COLO829 (cell line): ENCODE measurements around the gene TMED8.
"Not testable (repeated sequence)": the region's sequence is repeated elsewhere in the genome, so short reads cannot be mapped to it uniquely, and the experiment has no call there.

ENCODE experiments used
- DNase-seq: peaks from one replicate; pipeline ENCODE4 v3.0.0; 2012; ENCODE audit warnings: low spot score

The TMED8 gene

DNA sequence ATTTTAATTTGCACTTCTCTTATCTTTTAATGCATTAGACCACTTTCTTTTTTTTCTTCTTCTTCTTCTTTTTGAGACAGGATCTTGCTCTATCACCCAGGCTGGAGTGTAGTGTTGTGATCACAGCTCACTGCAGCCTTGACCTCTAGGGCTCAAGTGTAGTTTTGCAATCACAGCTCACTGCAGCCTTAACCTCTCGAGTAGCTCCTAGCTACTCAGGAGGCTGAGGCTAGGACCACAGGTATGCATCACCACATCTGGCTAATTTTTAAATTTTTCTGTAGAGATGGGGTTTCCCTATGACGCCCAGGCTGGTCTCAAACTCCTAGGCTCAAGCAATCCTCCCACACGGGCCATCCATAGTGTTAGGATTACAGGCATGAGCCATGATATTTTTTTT, 12.7 kb downstream of the TMED8 start:
- no peak for DNase-seq

- DNase-seq = no peak
Observed at GRCh38 chr14:77359626-77360025, 17.3 kb downstream of the TMED8 start.

- DNase-seq = no peak
Observed at GRCh38 chr14:77356899-77357298, 20.0 kb downstream of the TMED8 start.

DNA sequence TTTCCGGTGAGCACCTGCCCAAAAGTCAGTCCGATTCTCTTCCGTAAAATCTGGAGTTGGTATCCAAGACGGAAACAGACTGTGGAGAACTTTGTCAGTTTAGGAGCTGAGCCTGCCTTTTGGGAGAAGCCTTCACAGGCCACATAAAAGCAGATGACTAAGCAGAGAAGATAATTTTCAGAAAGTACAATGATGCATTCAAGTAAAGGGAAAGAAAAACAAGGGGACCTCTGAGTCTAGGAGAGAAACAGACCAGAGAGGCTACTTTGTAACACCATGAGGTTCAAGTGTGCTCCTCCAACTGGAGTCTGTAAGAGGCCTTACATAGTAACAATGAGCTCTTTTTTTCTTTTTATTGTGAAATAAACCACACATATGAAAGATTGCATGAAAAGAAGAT, 21.1 kb downstream of the TMED8 start:
- peak; percentile 80 for DNase-seq

- DNase-seq = peak; percentile 75
Observed at GRCh38 chr14:77353469-77354141, 23.3 kb downstream of the TMED8 start.

GRCh38 chr14:77347751-77348150, 29.1 kb downstream of the TMED8 start:
- DNase-seq = no peak

DNA sequence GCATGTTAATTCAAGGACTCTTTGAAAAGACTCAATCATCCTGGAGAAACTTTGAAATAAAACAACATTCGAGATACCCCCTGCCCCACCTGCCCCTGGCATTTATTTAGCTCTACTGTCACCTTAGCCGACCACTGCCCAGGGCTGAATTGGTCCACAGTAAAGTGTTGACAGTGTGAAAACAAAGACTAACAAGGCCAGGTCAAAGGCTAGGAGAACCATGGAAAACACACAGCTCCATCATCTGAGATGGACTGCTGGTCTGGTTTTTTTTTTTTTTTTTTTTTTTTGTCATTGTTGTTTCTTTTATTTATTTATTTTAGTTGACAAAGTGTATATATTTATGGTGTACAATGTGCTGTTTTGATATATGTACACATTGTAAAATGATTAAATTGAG, 30.4 kb downstream of the TMED8 start:
- no peak for DNase-seq

DNA sequence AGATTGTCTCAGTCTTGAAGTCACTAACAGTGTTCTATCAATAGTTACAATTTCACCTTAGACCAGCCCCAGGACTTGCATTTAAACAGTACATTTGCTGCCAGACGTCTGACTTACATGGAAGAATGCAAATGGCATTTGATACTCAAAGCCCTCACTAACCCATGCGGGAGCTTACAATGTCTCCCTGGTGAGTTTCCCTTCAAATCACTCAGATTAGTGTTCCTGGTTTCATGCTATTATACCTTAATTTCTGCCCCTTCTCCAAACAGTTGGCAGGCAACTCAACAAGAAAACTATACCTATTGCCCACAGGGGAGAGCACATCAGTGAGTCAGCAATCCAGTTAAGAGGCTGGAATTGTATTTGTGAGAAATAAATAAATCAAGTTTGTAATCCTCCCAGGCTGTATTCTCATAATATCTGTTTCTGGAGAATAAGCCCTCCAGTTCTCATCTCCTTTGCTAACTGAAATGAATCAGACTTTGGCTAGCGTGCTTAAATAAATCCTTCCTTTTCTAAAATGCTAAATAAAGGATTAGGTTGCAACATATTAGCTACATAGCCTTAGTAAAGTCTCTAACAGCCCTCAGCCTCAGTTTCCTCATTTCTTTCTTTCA, 32.4 kb downstream of the TMED8 start:
- DNase-seq = no peak

DNA sequence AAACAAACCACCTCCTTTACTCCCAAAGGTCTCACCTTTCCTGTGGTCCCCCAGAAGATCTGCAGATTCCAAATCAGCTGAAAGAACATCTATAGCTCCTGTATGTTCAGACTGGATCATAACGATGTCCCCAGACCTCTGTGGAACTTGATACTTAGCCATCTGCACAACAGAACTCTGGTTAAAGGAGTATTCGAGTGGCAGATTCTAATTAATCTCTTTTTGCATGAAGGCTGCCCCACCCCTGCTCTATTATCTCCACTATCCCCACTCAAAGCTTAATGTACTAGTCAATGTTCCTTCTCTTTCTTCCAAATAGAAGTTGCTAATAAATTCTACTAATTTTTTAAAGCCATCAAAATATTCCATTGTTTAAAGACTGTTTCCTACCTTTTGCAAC, 33.2 kb downstream of the TMED8 start:
- DNase-seq = no peak

- DNase-seq = no peak
Observed at GRCh38 chr14:77342726-77343397, 34.0 kb downstream of the TMED8 start.

GRCh38 chr14:77340389-77340788, 36.5 kb downstream of the TMED8 start:
- DNase-seq = no peak

DNA sequence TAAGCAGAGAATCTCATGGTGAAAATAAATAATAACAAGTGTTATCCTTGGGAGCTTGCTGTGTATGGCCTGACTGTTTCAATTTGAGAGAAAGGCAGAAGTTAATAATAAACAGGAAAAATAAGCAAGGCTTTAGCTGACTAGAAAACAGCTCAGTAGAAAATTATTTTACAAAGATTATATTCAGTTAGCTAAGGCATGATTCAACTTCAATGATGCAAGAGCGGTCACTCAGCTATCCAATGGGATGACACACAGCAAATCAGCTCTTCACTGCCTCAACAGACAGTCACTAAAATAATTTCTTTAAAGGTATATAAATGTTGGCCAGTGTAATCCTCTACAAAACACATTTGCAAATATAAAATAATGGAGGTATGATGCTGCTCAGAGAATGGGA, 37.5 kb downstream of the TMED8 start:
- DNase-seq = no peak

GRCh38 chr14:77338302-77338701, 38.6 kb downstream of the TMED8 start:
- no peak for DNase-seq

- no peak for DNase-seq
Observed at GRCh38 chr14:77337880-77338279, 39.0 kb downstream of the TMED8 start.

DNA sequence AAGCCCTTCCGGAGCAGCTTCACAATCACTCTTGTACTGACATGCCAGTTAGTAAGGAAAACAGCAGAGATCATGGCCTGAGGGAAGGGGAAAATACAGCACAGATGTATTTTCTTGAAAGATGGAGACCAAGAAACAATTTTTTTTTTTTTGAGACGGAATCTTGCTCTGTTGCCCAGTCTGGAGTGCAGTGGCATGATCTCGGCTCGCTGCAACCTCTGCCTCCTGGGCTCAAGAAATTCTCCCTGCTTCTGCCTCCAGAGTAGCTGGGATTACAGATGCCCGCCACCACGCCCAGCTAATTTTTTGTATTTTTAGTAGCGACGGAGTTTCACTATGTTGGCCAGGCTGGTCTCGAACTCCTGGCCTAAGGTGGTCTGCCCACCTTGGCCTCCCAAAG, 39.6 kb downstream of the TMED8 start:
- DNase-seq = not testable (repeated sequence)

DNA sequence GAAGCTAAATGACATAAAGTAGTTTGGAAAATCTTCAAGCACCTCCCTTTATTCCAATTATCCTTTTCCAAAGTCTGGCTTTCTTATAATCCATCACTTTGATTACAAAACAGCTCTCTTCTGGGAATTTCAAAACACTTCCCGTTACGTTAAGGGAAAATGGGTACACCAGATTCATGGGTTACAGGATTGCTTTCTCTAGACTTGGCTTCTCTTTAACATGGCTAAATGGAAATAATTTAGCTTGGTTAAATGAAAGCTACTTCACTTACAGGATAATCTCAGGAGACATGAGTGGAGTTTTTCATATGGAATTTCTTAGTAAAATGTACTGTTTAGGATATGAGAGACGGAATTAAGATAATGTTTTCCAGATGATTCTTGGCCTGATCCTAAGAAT, 41.3 kb downstream of the TMED8 start:
- DNase-seq = no peak

DNA sequence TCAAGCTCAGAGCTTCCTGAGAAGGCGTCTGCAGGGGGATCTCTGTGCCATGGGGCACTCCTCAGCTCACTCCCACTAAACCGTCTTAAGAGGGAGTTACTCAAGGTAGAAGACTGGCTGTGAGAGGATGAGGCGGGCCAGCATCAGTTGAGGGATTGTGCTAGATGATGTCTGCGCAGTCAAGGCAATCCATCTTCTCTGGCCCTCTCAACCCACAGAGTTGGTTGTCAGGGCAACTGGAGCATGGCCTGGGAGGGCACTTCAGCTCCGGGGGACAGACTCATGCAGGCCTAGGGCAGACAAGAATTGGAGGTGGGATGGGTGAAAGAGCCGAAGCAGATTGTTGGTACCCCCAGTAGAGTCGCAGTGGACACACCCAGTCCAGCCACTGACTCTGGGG, 47.0 kb downstream of the TMED8 start:
- no peak for DNase-seq

DNA sequence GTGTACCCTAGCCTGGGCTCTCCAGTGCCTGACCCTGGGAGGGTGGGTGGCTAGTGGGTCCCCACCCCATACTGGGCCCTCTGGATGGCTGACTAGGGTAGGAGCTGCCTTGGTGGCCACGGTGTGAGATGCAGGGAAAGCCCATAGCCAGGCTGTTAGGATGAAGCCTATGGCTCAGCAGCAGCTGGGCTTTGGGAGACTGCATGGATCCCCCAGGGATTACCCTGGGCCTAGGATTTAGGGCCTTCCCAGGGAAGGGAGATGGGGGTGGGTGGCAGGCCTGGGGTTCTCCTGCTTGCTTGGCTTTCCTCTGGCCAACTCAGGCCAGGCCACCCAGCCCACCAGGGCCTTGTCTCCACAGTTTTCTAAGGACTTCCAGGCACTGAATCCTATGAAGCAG, 49.8 kb downstream of the TMED8 start:
- DNase-seq = no peak

- DNase-seq = no peak
Observed at GRCh38 chr14:77325746-77326094, 51.2 kb downstream of the TMED8 start.

- no peak for DNase-seq
Observed at GRCh38 chr14:77324816-77325745, 51.8 kb downstream of the TMED8 start.

DNA sequence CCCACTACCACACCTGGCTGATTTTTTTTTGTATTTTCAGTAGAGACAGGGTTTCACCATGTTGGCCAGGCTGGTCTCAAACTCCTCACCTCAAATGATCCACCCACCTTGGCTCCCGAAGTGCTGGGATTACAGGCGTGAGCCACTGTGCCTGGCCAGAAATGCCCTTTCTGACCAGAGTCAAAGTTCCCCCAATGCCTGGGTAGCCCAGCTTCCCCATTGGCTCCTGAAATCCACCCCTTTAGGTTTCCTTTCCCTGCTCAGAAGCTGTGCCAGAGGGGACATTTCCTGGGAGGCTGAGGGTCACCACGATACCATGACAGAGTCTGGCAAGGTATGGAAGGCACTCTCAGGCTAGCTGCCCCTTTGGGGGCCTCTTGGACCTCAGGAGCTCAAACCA, 52.6 kb downstream of the TMED8 start:
- DNase-seq = no peak

GRCh38 chr14:77323571-77323970, 53.3 kb downstream of the TMED8 start:
- DNase-seq = no peak

DNA sequence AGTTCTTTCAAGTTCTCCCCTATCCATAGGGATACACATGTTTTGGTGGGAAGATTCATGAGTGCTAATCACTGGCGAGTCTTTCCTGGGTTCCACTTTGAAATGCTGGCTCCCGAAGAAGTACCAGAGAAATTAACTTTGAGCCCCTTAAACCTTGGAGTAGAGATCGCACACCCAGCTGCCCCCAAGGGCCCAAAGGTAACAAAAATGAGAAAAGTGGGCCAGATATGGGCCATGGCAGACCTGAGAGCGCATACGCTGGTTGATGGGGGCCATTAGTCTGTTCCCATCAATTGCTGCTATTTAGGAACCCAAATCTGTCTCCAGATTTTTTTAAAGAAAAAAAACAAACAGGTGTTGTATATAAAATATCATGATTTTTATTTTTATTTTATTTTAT, 53.9 kb downstream of the TMED8 start:
- no peak for DNase-seq
